ENCODE results near the gene DMRTC2. TPM values are rescaled to one million over a fixed set of nuclear protein-coding genes. Genes with fewer than 3 reads are reported as not detected.

Gene DMRTC2
- total and polyA plus RNA-seq, 9 of the 15 experiments (the other 6 are each of a cell fraction or from before 2014, with no cell fraction given) = 0.03 TPM; not detected in 8

- peak; percentile 57; the same call in 1 of the 2 replicates for TF ChIP-seq ARID1B (IDR thresholded peaks at IDR 0.05)
- peak; percentile 59 for TF ChIP-seq ZFX (CRISPR knock-in tag; IDR thresholded peaks at IDR 0.05)
- no peak for TF ChIP-seq EHMT2 (IDR thresholded peaks at IDR 0.05)
- TF ChIP-seq ZNF699 (CRISPR knock-in tag; IDR thresholded peaks at IDR 0.05; ENCODE audit: insufficient replicate concordance) = no peak
- peak; percentile 84 for TF ChIP-seq PHF20 (IDR thresholded peaks at IDR 0.05; ENCODE audit: partially characterized antibody)
- 0 out of 2 replicates have a peak, but pooled peaks have one; percentile 15 for TF ChIP-seq TRIM28 (IDR thresholded peaks at IDR 0.05)
- no peak for TF ChIP-seq NFRKB (IDR thresholded peaks at IDR 0.05; ENCODE audit: low read depth)
- TF ChIP-seq ZKSCAN8 (CRISPR knock-in tag; IDR thresholded peaks at IDR 0.05) = no peak
- no peak for TF ChIP-seq CBX2 (IDR thresholded peaks at IDR 0.05; ENCODE audit: insufficient read depth, low read length, poor library complexity, severe bottlenecking)
- TF ChIP-seq PPARD (CRISPR knock-in tag; IDR thresholded peaks at IDR 0.05) = no peak
- TF ChIP-seq GTF2F1 (IDR thresholded peaks at IDR 0.05; ENCODE audit: low read depth, low read length) = no peak
- no peak for TF ChIP-seq ZNF785 (CRISPR knock-in tag; IDR thresholded peaks at IDR 0.05)
- peak; percentile 46 for TF ChIP-seq DACH1 (IDR thresholded peaks at IDR 0.05; ENCODE audit: partially characterized antibody)
- TF ChIP-seq RCOR1 (IDR thresholded peaks at IDR 0.05; ENCODE audit: borderline replicate concordance in 1 of 2, low read depth in 2 of 2, low read length in 2 of 2) = peak; percentile 93 to 97; a peak in 3 of 4 replicates
- TF ChIP-seq, protein P1, sequence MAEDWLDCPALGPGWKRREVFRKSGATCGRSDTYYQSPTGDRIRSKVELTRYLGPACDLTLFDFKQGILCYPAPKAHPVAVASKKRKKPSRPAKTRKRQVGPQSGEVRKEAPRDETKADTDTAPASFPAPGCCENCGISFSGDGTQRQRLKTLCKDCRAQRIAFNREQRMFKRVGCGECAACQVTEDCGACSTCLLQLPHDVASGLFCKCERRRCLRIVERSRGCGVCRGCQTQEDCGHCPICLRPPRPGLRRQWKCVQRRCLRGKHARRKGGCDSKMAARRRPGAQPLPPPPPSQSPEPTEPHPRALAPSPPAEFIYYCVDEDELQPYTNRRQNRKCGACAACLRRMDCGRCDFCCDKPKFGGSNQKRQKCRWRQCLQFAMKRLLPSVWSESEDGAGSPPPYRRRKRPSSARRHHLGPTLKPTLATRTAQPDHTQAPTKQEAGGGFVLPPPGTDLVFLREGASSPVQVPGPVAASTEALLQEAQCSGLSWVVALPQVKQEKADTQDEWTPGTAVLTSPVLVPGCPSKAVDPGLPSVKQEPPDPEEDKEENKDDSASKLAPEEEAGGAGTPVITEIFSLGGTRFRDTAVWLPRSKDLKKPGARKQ (CRISPR knock-in tag; IDR thresholded peaks at IDR 0.05) = no peak
- TF ChIP-seq ELF1 (tag; IDR thresholded peaks at IDR 0.05) = peak; percentile 98
- peak; percentile 37; the same call in 1 of the 2 replicates for TF ChIP-seq MYBL2 (IDR thresholded peaks at IDR 0.05; ENCODE audit: low read depth)
- no peak for TF ChIP-seq MYBL2 (CRISPR knock-in tag; IDR thresholded peaks at IDR 0.05; ENCODE audit: borderline replicate concordance)
- 0 out of 2 replicates have a peak, but pooled peaks have one; percentile 32 for TF ChIP-seq BRD4 (IDR thresholded peaks at IDR 0.05)
- TF ChIP-seq PHB2 (IDR thresholded peaks at IDR 0.05; ENCODE audit: low read depth) = no peak
- no peak; the same call in 1 of the 2 replicates for TF ChIP-seq STAT5A (IDR thresholded peaks at IDR 0.05; ENCODE audit: borderline replicate concordance, low read length)
- TF ChIP-seq HDAC6 (IDR thresholded peaks at IDR 0.05; ENCODE audit: low read depth, low read length) = no peak
- peak; percentile 77 for TF ChIP-seq TBP (optimal IDR thresholded peaks at IDR 0.05; ENCODE audit: low read depth, low read length)
- no peak for TF ChIP-seq NCOA1 (IDR thresholded peaks at IDR 0.05; ENCODE audit: low read depth)
- no peak; the same call in 1 of the 2 replicates for TF ChIP-seq ZBTB2 (IDR thresholded peaks at IDR 0.05)
- TF ChIP-seq MIER1 (IDR thresholded peaks at IDR 0.05; ENCODE audit: low read depth) = peak; percentile 23; the same call in 1 of the 2 replicates
- no peak for TF ChIP-seq RHOXF2B (CRISPR knock-in tag; conservative IDR thresholded peaks at IDR 0.05)
Observed at GRCh38 chr19:41883821-41884733, 39.2 kb downstream of the DMRTC2 start (continued).
